GM18858 (cell line): ENCODE results near the gene RAD18.

Experiments used
- ATAC-seq: cut with Tn5 transposase; IDR thresholded peaks from one replicate; pipeline ENCODE4 v1.9.1; 2021; ENCODE audit not compliant: unreplicated experiment

RAD18 gene

DNA sequence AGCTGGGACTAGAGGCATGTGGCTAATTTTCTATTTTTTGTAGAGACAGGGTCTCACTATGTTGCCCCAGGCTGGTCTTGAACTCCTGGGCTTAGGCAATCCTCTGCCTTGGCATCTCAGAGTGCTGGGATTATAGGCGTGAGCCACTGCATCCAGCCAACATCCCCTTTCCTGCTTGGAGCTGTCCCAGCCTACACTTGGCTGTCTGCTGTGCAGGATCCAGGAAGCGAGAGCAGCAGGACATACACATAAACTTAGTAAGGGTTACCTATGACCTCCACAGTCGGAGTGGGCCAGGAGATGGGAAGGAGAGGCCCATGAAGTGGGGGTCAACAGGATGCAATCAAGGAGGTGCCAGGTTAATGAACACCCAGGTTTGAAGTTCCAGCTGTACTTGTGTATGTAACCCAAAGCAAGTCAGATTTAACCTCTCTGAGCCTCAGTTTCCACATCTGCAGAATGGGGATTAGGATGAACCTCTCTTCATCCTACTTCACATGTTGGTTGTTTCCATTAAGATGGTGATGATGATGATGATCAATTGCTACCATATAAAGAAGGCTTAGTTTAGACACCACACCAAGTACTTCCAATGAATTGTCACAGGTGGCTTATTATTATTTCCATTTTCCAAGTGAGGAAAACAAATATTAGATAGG is 124.4 kb downstream of the RAD18 start:
- no peak for ATAC-seq

DNA sequence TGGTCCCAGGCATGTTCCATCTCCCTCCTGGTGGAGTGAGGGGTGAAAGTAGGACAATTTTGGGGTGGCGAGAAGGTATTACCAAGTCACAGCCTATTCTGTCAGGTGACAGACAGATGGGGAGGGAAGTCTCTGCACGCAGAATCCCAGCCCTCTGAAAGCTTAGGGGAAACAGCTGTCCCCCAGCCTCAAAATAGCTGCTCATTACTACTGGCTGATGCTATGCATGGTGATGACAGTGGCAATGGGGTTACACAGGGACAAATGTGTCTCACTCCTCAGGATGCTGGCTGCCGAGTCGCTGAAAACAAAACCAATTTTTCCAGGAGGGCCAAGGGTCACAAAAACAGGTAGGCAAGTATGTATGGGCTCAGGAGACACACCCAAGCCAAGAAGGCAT is 125.0 kb downstream of the RAD18 start:
- no peak for ATAC-seq

DNA sequence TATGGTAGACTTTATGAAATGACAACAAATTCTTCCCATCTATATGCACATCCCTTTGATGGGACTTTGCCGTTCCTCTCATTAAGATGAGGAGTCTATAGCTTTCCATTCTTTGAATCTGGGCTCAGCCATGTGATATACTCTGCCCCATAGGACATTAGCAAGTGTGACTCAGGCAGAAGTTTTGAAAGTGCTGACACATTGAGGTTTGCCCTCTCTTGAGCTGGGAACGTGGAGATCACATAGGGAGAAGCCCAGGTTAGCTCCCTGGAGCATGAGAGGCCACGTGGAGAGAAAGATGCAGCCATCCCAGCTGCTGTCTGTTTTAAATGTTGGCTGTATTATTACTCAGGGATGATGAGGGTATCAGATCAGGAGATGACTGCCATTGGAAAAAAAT is 126.1 kb downstream of the RAD18 start:
- ATAC-seq, result no peak

DNA sequence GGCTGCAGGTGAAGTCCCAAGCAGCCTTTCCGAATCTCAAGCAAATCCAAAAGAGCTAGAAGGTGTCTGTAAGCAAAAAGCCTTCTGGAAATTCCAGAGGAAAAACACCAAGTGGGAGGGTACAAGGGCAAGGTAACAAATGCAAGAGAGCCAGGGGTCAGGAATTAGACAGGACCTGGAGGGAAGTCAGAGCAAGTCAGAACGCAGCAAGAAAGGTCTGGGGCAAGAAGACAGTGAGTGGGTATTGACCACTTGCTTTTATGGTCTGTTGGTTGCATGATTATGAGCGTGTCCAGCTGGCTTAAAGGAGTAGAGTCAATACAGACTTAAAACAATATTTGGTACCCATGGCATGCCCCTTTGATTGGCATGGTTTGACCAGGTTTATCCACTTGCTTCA is 127.2 kb downstream of the RAD18 start:
- no peak for ATAC-seq

DNA sequence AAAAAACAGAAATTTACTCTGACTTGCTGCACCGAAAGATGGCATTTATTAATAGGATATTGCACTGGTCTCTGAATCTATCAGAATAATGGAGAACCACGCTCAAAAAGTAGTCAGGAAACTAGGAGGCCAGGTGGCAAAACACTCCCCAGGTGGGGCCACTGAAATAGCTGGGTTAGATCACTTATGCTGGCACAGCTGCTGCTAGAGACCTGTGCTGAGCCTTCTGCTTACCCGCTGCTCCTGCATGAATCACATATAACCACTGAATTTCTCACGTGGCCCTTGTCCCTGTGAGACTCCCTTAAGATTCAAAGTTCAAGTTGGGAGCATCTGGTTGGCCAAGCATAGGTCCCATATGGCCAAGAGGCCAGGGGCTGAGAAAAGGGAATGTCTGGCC is 127.9 kb downstream of the RAD18 start:
- no peak for ATAC-seq

DNA sequence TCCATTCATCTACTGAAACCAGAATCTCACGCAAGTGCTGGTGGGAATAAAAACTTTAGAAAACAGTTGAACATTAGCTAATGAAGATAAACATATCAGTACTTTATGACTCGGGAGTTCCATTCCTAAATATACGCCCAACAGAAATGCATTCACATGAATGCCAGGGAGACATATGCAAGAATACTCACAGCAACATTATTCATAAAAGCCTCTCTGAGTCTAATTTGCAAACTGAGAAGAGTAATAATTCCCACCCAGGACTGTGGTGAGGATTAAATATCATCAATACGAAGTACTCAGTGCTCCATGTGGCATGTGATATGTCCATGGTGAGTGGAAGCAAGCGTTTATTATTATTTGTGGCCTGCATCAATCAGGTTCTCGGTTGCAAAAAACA is 128.3 kb downstream of the RAD18 start:
- no peak for ATAC-seq

DNA sequence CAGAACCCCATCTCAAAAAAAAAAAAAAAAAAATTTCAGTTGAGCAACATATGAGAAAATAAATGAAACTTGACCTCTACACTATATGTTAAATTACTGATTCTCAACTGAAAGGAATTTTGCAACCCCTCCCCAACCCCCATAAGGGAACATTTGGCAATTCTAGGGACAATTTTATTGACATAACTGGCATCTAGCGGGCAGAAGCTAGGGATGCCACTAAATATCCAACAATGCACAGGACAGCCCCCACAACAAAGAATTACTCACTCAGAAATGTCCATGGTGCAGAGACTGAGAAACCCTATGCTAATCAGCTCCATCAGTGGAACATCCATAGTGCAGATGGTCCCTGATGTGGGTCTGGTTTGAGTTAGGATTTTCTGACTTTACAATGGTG is 135.6 kb downstream of the RAD18 start:
- no peak for ATAC-seq
